CD4-positive, alpha-beta T cell treated with Interleukin-17A for 4 hours (primary cell): Measurements from ENCODE around the gene VPS11.
"Not testable (repeated sequence)": the region's sequence is repeated elsewhere in the genome, so short reads cannot be mapped to it uniquely, and the experiment has no call there.

Experiments
- DNase-seq: peaks from one replicate; pipeline ENCODE4 v3.0.0-alpha.2; 2020; ENCODE audit warnings: mixed read lengths

VPS11 gene

GRCh38 chr11:119067371-119068222 is at the start of gene VPS11:
VPS11 (plus strand) TSS chr11:119067818; CDS start chr11:119067824, 6 bp downstream.
- peak; percentile 99 for DNase-seq

DNA sequence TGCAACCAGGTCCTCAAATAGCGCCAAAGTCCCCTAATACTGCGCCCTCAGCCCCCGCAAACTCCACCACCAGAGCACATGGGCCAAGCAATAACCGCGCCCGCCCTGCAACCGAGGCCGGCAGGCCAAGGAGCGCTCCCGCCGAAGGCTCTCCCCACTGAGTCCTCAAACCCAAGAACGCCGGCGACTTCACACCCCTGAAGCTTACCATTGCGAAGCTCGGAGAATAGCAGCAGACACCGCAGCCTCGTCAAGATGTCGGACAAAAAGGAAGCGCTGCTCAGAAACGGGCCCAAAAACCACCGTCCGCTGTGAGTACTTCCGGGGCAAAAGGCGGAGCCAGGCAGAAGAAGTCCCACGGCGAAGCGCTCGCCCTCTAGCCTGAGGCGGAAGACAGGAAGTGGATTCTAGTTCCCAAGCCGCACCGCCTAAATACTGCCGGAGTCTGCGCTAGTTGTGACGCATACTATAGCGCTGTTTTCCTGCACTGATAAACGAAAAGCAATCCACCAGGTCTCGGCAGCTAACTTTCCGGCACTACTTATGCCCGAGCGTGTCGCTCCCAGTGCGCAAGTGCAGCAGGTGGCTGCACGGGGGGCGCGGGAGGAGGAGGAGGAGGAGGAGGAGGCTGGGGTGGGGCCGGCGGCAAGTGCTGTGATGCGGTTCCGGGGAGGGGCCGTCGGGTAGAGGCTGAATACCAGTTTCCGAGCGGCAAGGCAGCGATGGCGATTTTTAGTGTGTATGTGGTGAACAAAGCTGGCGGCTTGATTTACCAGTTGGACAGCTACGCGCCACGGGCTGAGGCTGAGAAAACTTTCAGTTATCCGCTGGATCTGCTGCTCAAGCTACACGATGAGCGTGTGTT is 49.3 kb upstream of the VPS11 start, which contains the start of the genes RPS25 and TRAPPC4:
TSS of gene RPS25 (minus strand) at position 270 of the 865 bp plus-strand sequence. CDS start at position 211, 59 bp downstream.
TSS of gene TRAPPC4 (plus strand) at position 693 of the 865 bp plus-strand sequence. CDS start at position 723, 30 bp downstream.
- DNase-seq = peak; percentile 95

DNA sequence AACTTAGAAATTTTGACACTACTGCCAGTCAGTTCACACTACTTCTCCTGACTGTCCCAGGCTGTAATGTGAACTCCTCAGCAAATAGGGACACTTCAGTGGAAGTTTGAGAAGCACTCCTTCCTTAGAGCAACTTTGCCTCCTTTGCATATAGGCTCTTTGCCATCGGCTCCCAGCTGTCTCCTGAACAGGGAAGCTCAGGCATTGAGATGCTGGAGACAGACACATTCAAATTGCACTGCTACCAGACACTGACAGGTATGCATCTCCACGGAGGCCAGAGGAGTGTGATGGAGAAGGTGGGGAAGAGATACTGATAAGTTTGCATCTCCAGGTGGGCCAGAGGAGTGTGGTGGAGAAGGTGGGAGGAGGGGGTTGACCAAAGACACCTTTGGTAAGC is 47.6 kb upstream of the VPS11 start:
- no peak for DNase-seq

GRCh38 chr11:119021631-119022030 is 46.0 kb upstream of the VPS11 start:
- DNase-seq = no peak

GRCh38 chr11:119023741-119024140 is 43.9 kb upstream of the VPS11 start:
- no peak for DNase-seq

GRCh38 chr11:119024430-119025098 is 43.1 kb upstream of the VPS11 start:
- DNase-seq = no peak

GRCh38 chr11:119025099-119025473 is 42.5 kb upstream of the VPS11 start:
- DNase-seq = no peak

DNA sequence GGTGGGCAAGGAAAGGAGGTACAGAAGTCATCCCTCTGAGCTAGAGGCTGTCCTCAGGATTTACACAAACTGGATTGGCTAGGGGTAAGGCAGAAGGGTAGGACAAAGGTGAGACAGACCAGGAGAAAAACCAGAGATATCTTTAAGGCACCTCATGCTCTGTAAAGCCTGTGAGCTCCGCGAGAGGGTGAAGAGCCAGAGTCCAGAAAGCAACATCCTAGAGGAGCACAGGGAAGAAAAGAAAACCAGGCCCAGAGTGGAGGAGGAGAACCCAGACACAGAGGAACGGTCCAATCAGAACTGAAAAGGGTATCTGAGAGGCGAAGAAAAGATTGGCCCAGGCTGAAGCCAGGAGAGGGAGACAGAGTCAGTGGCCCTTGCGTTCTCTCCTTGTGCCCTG is 42.1 kb upstream of the VPS11 start:
- no peak for DNase-seq

GRCh38 chr11:119025978-119026766 is 41.4 kb upstream of the VPS11 start:
- no peak for DNase-seq

GRCh38 chr11:119026970-119027369 is 40.6 kb upstream of the VPS11 start:
- DNase-seq = no peak

GRCh38 chr11:119027561-119028345 is 39.9 kb upstream of the VPS11 start:
- no peak for DNase-seq

DNA sequence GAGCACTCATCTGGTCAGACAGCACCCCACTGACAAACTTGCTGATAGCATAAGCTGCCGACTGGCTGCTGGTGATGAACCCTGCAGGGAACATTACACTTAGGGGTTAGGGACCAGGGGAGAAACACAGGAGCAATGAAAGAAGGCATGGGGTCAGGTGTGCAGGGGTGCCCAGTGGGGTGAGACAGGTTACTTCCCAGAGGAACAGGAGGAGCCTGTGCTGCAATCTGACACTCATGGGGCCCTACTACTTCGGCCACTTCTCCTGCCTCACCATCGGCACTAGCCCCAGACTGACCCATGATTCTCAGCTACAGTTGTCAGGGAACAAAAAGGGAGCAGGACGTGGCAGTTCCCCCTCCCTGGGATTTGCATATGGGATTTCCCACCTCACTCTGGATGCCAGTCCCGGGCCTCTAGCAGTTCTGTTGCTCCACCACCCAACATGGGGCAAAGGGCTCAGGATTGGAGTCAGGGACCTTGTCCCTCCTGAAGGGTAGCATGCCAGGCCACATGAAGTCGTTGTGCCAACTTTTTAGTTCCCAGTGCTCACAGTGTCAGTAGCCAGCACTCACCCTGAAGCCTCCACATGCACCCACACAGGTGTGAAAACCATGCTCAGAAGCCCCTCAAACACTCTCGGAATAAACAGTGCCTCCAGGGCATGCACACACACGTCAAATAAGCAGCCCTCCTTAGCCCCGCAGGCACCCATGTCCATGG is 39.1 kb upstream of the VPS11 start:
- no peak for DNase-seq

- DNase-seq = no peak
These were observed 38.6 kb upstream of the VPS11 start for GRCh38 chr11:119029069-119029339.

DNA sequence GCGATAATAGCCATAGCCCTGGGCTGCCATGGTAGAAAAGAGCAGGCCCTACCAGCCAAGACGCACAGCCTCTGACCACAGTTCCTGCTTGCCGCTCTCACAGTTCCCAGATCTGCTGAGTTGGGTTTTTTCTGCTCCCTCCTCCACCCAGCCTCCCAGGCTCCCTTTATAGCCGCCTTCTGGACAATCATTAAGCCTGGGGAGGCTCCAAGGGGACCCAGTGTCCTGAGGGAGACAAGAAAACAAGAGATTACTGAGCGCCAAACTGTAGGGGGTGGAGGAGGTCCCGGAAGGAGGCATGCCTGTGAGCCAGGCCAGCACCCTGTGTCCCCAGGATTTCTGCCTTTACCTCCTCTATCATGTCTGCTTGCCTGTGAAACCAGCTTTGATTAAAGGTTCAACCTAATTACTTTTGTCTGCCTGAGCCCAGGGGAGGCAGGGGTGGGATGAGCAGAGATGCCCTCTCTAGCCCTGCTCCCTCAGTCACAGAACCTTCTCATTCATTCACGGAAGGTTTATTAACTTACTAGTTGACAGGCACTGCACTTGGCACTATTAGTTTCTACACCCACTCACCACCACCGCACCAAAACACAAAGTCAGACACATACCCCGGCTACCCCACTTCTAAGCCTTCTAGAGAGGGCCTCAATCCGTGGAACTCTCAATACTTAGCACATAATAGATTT is 38.1 kb upstream of the VPS11 start:
- peak; percentile 21 for DNase-seq

DNA sequence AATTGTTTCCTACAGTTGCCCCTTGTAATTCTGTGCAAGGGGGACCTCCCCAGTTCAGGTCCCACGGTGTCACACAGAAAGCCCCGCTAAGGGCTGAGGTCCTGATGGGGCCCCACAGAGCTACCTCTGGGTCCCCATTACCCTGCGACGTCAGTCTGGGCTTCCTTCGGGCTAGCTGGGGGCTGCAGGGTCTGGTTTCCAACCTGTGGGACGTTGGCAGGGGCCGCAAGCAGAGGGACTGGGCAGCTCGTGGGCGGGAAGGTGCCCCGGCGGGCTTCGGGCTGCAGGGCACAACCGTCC is 37.6 kb upstream of the VPS11 start:
- no peak for DNase-seq

- DNase-seq = peak; percentile 100
These were observed 37.1 kb upstream of the VPS11 start, which contains the start of gene SLC37A4 for GRCh38 chr11:119030329-119031047. SLC37A4 (minus strand) TSS chr11:119030877.

DNA sequence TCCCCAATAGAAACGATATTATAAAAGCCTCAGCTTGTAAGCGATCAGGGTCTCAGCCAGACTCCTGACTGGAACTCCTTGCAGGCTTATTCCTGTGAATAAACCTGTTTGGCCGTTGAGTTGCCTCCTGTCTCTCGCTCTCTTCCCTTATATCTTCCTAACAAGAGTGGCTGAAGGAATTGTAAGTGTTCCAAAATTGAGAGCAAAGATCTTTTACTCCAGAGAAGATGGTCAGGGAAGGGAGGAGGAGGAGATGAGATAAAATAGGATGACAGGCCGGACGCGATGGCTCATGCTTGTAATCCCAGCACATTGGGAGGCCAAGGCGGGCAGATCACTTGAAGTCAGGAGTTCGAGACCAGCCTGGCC is 35.7 kb upstream of the VPS11 start:
- DNase-seq = no peak

GRCh38 chr11:119033421-119033820 is 34.2 kb upstream of the VPS11 start:
- DNase-seq = not testable (repeated sequence)

GRCh38 chr11:119034813-119035212 is 32.8 kb upstream of the VPS11 start:
- no peak for DNase-seq

- no peak for DNase-seq
These were observed 28.7 kb upstream of the VPS11 start for GRCh38 chr11:119038884-119039283.
